Measurements from ENCODE around the gene RAB18.

DNA sequence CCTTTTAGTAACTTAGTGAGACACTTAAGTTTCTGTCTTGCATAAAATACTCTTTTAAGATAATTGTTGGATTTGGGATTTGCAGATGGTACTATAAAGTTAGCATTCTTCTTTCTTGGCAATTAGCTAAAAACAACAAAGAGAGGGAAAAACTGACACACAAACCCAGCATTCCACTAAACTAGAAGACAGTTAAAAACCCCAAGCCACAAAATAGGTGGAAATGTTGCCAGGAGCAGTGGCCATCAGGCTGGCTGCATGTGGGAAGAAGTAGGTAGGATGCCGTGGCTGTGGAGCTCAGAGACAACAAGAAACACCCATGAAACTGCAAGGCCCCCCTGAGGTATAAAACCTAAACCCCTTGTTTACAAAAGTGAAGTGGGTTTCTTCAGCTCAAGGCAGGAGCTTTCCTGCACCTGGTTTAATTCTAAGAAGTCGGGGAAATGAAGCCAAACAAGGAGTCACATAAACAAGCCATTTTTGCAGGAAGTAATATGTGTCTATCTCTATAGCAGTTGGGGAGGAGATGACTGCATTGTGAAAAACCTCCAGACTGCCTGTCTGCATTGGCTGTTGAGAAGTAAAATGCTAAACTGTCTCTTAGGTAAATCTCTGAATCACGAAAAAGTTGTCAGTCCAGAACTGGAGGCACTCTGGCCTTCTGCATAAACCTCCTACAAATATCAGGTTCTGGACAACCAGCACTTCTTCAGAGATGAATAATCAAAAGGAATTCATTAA lies 9.5 kb downstream of the RAB18 start:
- no peak for TF ChIP-seq EZH2 (IDR thresholded peaks at IDR 0.05; ENCODE audit: borderline replicate concordance, low read length)
- TF ChIP-seq, protein P1, sequence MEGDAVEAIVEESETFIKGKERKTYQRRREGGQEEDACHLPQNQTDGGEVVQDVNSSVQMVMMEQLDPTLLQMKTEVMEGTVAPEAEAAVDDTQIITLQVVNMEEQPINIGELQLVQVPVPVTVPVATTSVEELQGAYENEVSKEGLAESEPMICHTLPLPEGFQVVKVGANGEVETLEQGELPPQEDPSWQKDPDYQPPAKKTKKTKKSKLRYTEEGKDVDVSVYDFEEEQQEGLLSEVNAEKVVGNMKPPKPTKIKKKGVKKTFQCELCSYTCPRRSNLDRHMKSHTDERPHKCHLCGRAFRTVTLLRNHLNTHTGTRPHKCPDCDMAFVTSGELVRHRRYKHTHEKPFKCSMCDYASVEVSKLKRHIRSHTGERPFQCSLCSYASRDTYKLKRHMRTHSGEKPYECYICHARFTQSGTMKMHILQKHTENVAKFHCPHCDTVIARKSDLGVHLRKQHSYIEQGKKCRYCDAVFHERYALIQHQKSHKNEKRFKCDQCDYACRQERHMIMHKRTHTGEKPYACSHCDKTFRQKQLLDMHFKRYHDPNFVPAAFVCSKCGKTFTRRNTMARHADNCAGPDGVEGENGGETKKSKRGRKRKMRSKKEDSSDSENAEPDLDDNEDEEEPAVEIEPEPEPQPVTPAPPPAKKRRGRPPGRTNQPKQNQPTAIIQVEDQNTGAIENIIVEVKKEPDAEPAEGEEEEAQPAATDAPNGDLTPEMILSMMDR (conservative IDR thresholded peaks at IDR 0.05 in 1 of 2, IDR thresholded peaks at IDR 0.05 in 1 of 2; ENCODE audit: extremely low read depth in 1 of 2, insufficient read depth in 1 of 2, low read depth in 1 of 2, low read length in 2 of 2), result no peak
